Upper lobe of left lung (tissue), 4 donors: ENCODE measurements around the gene MACROD2.

Experiments
- POLR2A ChIP-seq, 4 donors: fragments of 450-650 bp; IDR thresholded peaks; one replicate each; pipeline ENCODE4 v1.5.1; 2016 to 2017; ENCODE audit warnings: antibody characterized with exemption in 4 of 4, mild to moderate bottlenecking in 2 of 4
- TF ChIP-seq, protein P1 (sequence below), 6 experiments: fragments of 450-650 bp in 4 of 6; fragments of 200-600 bp in 2 of 6; sonication (generic) in 2 of 6; IDR thresholded peaks; one replicate each; pipeline ENCODE4 v1.5.1; 2016 to 2019; ENCODE audit warnings: antibody characterized with exemption in 6 of 6

GRCh38 chr20:15449061-15449460 is 1453.7 kb downstream of the MACROD2 start:
- TF ChIP-seq, protein P1, sequence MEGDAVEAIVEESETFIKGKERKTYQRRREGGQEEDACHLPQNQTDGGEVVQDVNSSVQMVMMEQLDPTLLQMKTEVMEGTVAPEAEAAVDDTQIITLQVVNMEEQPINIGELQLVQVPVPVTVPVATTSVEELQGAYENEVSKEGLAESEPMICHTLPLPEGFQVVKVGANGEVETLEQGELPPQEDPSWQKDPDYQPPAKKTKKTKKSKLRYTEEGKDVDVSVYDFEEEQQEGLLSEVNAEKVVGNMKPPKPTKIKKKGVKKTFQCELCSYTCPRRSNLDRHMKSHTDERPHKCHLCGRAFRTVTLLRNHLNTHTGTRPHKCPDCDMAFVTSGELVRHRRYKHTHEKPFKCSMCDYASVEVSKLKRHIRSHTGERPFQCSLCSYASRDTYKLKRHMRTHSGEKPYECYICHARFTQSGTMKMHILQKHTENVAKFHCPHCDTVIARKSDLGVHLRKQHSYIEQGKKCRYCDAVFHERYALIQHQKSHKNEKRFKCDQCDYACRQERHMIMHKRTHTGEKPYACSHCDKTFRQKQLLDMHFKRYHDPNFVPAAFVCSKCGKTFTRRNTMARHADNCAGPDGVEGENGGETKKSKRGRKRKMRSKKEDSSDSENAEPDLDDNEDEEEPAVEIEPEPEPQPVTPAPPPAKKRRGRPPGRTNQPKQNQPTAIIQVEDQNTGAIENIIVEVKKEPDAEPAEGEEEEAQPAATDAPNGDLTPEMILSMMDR (IDR thresholded peaks at IDR 0.05), result no peak
- TF ChIP-seq POLR2A (IDR thresholded peaks at IDR 0.05), result no peak
